Liver (tissue), 3 donors: Measurements from ENCODE around the gene B3GALT5.

Source experiments
- CTCF ChIP-seq: fragments of 150-350 bp; IDR thresholded peaks from 2 replicates; pipeline ENCODE4 v1.5.1; 2017; ENCODE audit warnings: improper control_type of control experiment, low read depth, low read length; ENCODE audit not compliant: missing input control
- FOXA1 ChIP-seq: IDR thresholded peaks from 2 replicates; pipeline ENCODE4 v1.6.1; 2016; ENCODE audit warnings: antibody characterized with exemption
- FOXA2 ChIP-seq: IDR thresholded peaks from 2 replicates; pipeline ENCODE4 v1.6.1; 2016; ENCODE audit warnings: antibody characterized with exemption
- HNF4G ChIP-seq: IDR thresholded peaks from 2 replicates; pipeline ENCODE4 v1.6.1; 2016; ENCODE audit warnings: antibody characterized with exemption
- JUND ChIP-seq, 2 donors: IDR thresholded peaks; 2 replicates each; pipeline ENCODE4 v1.6.1; 2016; ENCODE audit warnings: antibody characterized with exemption in 2 of 2
- MAX ChIP-seq: IDR thresholded peaks from 2 replicates; pipeline ENCODE4 v1.6.1; 2016; ENCODE audit warnings: antibody characterized with exemption
- REST ChIP-seq: IDR thresholded peaks from 2 replicates; pipeline ENCODE4 v1.6.1; 2016; ENCODE audit warnings: antibody characterized with exemption, mild to moderate bottlenecking
- RXRA ChIP-seq, 2 donors: IDR thresholded peaks; 2 replicates each; pipeline ENCODE4 v1.6.1; 2017 to 2018; ENCODE audit warnings: antibody characterized with exemption in 2 of 2, mild to moderate bottlenecking in 1 of 2
- SP1 ChIP-seq: IDR thresholded peaks from 2 replicates; pipeline ENCODE4 v1.6.1; 2018; ENCODE audit warnings: antibody characterized with exemption, mild to moderate bottlenecking
- YY1 ChIP-seq: IDR thresholded peaks from 2 replicates; pipeline ENCODE4 v1.6.1; 2016; ENCODE audit warnings: antibody characterized with exemption, mild to moderate bottlenecking
- donor health status: healthy.
- donor health status: healthy.

- TF ChIP-seq CTCF, result no peak
- no peak for TF ChIP-seq YY1
- no peak for TF ChIP-seq RXRA (IDR thresholded peaks at IDR 0.05)
- no peak for TF ChIP-seq MAX
- TF ChIP-seq HNF4G, result no peak
- TF ChIP-seq REST, result no peak
- TF ChIP-seq SP1, result no peak
- no peak for TF ChIP-seq JUND (IDR thresholded peaks at IDR 0.05)
- no peak for TF ChIP-seq FOXA1
- no peak for TF ChIP-seq FOXA2
These were observed 45.4 kb upstream of the B3GALT5 start for GRCh38 chr21:39567180-39567972.
